ENCODE results near the gene PER2.

DNA sequence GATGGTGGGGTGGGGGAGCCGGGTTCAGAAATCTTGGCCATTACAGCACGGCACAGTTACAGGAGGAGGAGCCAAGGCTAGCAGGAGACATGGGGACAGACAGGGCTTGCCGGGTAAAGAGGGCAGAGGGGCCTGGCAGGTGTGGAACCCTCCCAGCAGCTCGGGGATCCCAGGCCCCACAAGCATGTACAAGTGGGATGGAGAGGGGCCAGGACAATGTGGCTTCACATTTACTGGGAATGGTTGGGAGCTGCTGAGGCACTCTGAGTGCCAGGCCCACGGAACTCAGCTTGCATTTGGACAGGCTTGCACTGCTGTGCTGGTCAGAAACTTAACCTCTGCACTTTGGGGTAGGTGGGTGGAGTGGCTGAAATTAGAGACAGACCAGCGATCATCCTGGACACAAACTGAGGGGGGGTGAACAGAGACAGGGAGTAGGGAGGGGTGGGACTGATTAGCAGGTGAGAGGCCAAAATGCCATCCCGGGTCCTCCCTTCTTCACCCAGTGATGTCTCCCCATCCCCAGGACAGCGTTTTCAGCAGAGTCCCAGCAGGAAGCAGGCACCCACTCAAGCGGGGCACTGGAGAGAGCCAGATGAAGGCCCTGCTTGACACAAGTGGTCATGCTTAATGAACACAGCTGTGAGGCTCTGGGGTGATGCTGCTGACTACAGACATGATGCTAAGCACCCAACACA, 9.6 kb downstream of the PER2 start:
- TF ChIP-seq EZH2 (IDR thresholded peaks at IDR 0.05; ENCODE audit: insufficient read depth, poor library complexity, severe bottlenecking) (no peak), EZH2phosphoT487 (IDR thresholded peaks at IDR 0.05; ENCODE audit: insufficient read depth, low read depth) (no peak)

Data from GM23248 (cell line).